HG03571 (cell line): Measurements from ENCODE around the gene COL21A1.

Source experiments
- ATAC-seq: cut with Tn5 transposase; IDR thresholded peaks from one replicate; pipeline ENCODE4 v1.9.1; 2021; ENCODE audit not compliant: unreplicated experiment

COL21A1 gene

GRCh38 chr6:56140090-56140489, 107.3 kb downstream of the COL21A1 start:
- no peak for ATAC-seq

GRCh38 chr6:56115715-56116114, 131.7 kb downstream of the COL21A1 start:
- ATAC-seq: no peak

- ATAC-seq: no peak
These were observed 138.2 kb downstream of the COL21A1 start for GRCh38 chr6:56109149-56109548.

GRCh38 chr6:56106231-56106630, 141.1 kb downstream of the COL21A1 start:
- ATAC-seq: no peak

- ATAC-seq: no peak
These were observed 142.8 kb downstream of the COL21A1 start for GRCh38 chr6:56104591-56104990.

GRCh38 chr6:56102216-56102615, 145.2 kb downstream of the COL21A1 start:
- ATAC-seq: no peak

- ATAC-seq: no peak
These were observed 146.2 kb downstream of the COL21A1 start for GRCh38 chr6:56101141-56101553.

GRCh38 chr6:56096946-56097621, 150.3 kb downstream of the COL21A1 start:
- ATAC-seq: no peak

- ATAC-seq: no peak
These were observed 150.8 kb downstream of the COL21A1 start for GRCh38 chr6:56096541-56096940.

- no peak for ATAC-seq
These were observed 153.6 kb downstream of the COL21A1 start for GRCh38 chr6:56093776-56094175.

- ATAC-seq: no peak
These were observed 156.1 kb downstream of the COL21A1 start for GRCh38 chr6:56091159-56091869.

GRCh38 chr6:56088641-56089040, 158.7 kb downstream of the COL21A1 start:
- ATAC-seq: no peak

GRCh38 chr6:56087421-56087820, 160.0 kb downstream of the COL21A1 start:
- ATAC-seq: no peak

- no peak for ATAC-seq
These were observed 167.4 kb downstream of the COL21A1 start for GRCh38 chr6:56079751-56080540.

- no peak for ATAC-seq
These were observed 171.3 kb downstream of the COL21A1 start for GRCh38 chr6:56076033-56076432.

- no peak for ATAC-seq
These were observed 173.6 kb downstream of the COL21A1 start for GRCh38 chr6:56073761-56074160.

GRCh38 chr6:56073315-56073714, 174.1 kb downstream of the COL21A1 start:
- no peak for ATAC-seq

GRCh38 chr6:56072856-56073255, 174.5 kb downstream of the COL21A1 start:
- no peak for ATAC-seq

- ATAC-seq: no peak
These were observed 182.0 kb downstream of the COL21A1 start for GRCh38 chr6:56065408-56065807.

GRCh38 chr6:56062836-56063235, 184.5 kb downstream of the COL21A1 start:
- no peak for ATAC-seq

GRCh38 chr6:56058636-56059035, 188.7 kb downstream of the COL21A1 start:
- no peak for ATAC-seq
